ENCODE results near the gene CCSER1.

CCSER1 gene

GRCh38 chr4:90994851-90995574, 867.8 kb downstream of the CCSER1 start:
- Histone ChIP-seq H3K9me2 (replicated peaks; ENCODE audit: control insufficient read depth, low read length) (no peaks in the 10 kb centered on the region), H3F3A (ENCODE audit: control insufficient read depth, insufficient read depth) (no peaks in the 10 kb centered on the region), H3K4me3 (ENCODE audit: low read length) (no peak overlapping the region), H3K4me2 (ENCODE audit: low read length) (no peak overlapping the region), H3K79me2 (ENCODE audit: control insufficient read depth, low read length) (no peaks in the 10 kb centered on the region), H3K36me3 (ENCODE audit: control insufficient read depth, low read length) (no peaks in the 10 kb centered on the region), H3K27ac (ENCODE audit: low read depth, low read length) (no peak overlapping the region), H3K4me1 (ENCODE audit: control insufficient read depth, low read length) (no peaks in the 10 kb centered on the region), H4K20me1 (ENCODE audit: control insufficient read depth, insufficient read depth, low read depth, low read length) (no peaks in the 10 kb centered on the region), H3K27me3 (ENCODE audit: control insufficient read depth, low read length) (no peaks in the 10 kb centered on the region), H3K9me3 (ENCODE audit: control insufficient read depth, insufficient read depth, low read length) (no peaks in the 10 kb centered on the region)
- TF ChIP-seq CTCF (IDR thresholded peaks at IDR 0.05; ENCODE audit: low read depth, low read length, poor library complexity, severe bottlenecking) (no peak), EZH2phosphoT487 (IDR thresholded peaks at IDR 0.05; ENCODE audit: borderline replicate concordance, low read length) (no peak)

GRCh38 chr4:90995996-90996395, 868.8 kb downstream of the CCSER1 start:
- Histone ChIP-seq H3F3A (ENCODE audit: control insufficient read depth, insufficient read depth) (no peaks in the 10 kb centered on the region), H3K79me2 (ENCODE audit: control insufficient read depth, low read length) (no peaks in the 10 kb centered on the region), H3K9me3 (ENCODE audit: control insufficient read depth, insufficient read depth, low read length) (no peaks in the 10 kb centered on the region), H3K36me3 (ENCODE audit: control insufficient read depth, low read length) (no peaks in the 10 kb centered on the region), H3K27ac (ENCODE audit: low read depth, low read length) (no peak overlapping the region), H3K9me2 (replicated peaks; ENCODE audit: control insufficient read depth, low read length) (no peaks in the 10 kb centered on the region), H3K4me1 (ENCODE audit: control insufficient read depth, low read length) (no peaks in the 10 kb centered on the region), H3K4me2 (ENCODE audit: low read length) (no peak overlapping the region), H4K20me1 (ENCODE audit: control insufficient read depth, insufficient read depth, low read depth, low read length) (no peaks in the 10 kb centered on the region), H3K4me3 (ENCODE audit: low read length) (no peak overlapping the region), H3K27me3 (ENCODE audit: control insufficient read depth, low read length) (no peaks in the 10 kb centered on the region)
- TF ChIP-seq EZH2phosphoT487 (IDR thresholded peaks at IDR 0.05; ENCODE audit: borderline replicate concordance, low read length) (no peak), CTCF (IDR thresholded peaks at IDR 0.05; ENCODE audit: low read depth, low read length, poor library complexity, severe bottlenecking) (no peak)

- no peak overlapping the region for H3K27ac ChIP-seq (ENCODE audit: low read depth, low read length)
- no peaks in the 10 kb centered on the region for H3K36me3 ChIP-seq (ENCODE audit: control insufficient read depth, low read length)
- no peak for TF ChIP-seq CTCF (IDR thresholded peaks at IDR 0.05; ENCODE audit: low read depth, low read length, poor library complexity, severe bottlenecking)
- TF ChIP-seq EZH2phosphoT487 (IDR thresholded peaks at IDR 0.05; ENCODE audit: borderline replicate concordance, low read length), result no peak
- H4K20me1 ChIP-seq (ENCODE audit: control insufficient read depth, insufficient read depth, low read depth, low read length), result no peaks in the 10 kb centered on the region
- H3K4me1 ChIP-seq (ENCODE audit: control insufficient read depth, low read length), result no peaks in the 10 kb centered on the region
- no peaks in the 10 kb centered on the region for H3K27me3 ChIP-seq (ENCODE audit: control insufficient read depth, low read length)
- H3K9me3 ChIP-seq (ENCODE audit: control insufficient read depth, insufficient read depth, low read length), result no peaks in the 10 kb centered on the region
- H3K79me2 ChIP-seq (ENCODE audit: control insufficient read depth, low read length), result no peaks in the 10 kb centered on the region
- H3F3A ChIP-seq (ENCODE audit: control insufficient read depth, insufficient read depth), result no peaks in the 10 kb centered on the region
- no peak overlapping the region for H3K4me3 ChIP-seq (ENCODE audit: low read length)
- no peaks in the 10 kb centered on the region for H3K9me2 ChIP-seq (replicated peaks; ENCODE audit: control insufficient read depth, low read length)
- H3K4me2 ChIP-seq (ENCODE audit: low read length), result no peak overlapping the region
Measured at GRCh38 chr4:90996813-90997212, 869.6 kb downstream of the CCSER1 start.
